HG03354 (cell line): ENCODE measurements around the gene CCL28.
A peak's percentile ranks its signal among the peaks of the same experiment; 100 is the strongest.
"Not testable (repeated sequence)": the region's sequence is repeated elsewhere in the genome, so short reads cannot be mapped to it uniquely, and the experiment has no call there.

Source experiments
- ATAC-seq: cut with Tn5 transposase; IDR thresholded peaks from one replicate; pipeline ENCODE4 v1.9.1; 2021; ENCODE audit warnings: mild to moderate bottlenecking; ENCODE audit not compliant: unreplicated experiment, poor library complexity, severe bottlenecking

CCL28 gene

DNA sequence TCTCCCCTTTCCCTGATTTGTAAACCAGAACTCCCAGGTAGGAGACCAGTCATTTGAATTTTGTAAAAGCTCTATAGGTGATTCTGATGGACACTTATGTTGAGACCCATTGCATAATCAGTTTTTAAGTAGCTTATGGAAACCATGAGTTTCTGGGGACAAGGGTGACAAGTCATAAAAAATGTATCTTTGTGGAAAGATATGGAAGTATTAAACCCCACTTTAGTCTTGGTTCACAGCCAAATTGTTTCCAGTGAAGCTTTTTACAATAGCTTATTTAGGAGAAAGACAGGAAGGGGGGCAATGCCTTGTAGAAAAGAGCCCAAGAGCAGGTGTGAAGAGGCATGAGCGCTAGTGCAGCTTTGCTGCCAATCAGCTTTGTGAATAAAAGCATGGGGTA, 453 bp upstream of the CCL28 start:
- ATAC-seq = no peak

DNA sequence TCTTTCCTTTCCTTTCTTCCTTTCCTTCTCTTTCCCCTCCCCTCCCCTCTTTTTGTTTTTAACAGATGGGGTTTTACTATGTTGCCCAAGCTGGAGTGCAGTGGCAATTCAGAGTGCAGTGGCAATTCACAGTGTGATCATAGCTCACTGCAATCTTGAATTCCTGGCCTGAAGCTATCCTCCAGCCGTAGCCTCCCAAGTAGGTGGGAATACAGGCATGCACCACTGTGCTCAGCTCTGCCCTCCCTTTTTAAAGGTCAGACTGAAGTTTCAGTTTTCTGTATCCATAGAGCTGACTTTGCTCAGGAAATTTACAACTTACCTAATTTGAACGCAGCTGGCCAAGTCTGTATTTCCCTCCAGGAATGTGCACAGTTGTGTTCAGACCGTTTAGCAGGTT, 696 bp downstream of the CCL28 start:
- ATAC-seq = no peak

DNA sequence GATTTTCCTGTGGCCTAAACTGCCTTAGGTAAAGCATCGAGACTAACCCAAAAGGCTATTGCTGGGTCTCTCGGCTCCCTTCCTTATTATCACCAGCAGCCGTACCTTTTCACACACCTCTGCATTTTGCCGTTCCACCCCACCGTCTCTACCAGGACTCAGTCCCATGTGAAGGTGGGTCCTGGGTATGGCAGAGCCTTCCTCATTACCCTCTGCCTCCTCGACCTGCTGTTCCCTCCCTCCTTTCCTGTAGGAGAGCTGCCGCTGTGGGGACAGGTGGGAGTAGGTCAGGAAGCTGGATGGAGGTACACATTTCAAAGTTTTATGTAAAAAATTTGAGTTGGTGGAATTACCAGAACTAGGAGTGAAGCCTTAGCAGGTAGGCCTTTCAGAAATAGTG, 1.8 kb downstream of the CCL28 start:
- no peak for ATAC-seq

DNA sequence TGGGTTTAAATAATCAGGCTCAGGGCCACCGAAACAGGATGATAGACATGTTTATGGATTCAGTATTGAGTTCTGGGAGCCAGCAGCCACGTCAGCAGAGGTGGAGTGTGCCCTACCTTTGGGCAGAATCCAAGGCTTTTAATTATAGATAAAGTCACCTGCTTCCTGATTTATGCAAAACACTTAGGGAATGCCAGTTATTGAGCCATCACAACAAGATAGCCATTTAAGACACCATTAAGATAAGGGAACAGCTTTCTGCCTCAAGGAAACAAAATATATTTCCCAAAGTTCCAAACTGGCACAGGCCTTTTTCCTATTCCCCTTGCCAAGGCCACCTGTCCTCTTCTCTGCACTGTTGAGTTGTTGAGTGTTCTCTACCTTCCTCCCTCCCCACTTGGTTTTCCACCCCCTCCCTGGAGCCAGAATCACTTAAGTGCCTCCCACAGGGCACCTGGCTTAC, 2.4 kb downstream of the CCL28 start:
- no peak for ATAC-seq

DNA sequence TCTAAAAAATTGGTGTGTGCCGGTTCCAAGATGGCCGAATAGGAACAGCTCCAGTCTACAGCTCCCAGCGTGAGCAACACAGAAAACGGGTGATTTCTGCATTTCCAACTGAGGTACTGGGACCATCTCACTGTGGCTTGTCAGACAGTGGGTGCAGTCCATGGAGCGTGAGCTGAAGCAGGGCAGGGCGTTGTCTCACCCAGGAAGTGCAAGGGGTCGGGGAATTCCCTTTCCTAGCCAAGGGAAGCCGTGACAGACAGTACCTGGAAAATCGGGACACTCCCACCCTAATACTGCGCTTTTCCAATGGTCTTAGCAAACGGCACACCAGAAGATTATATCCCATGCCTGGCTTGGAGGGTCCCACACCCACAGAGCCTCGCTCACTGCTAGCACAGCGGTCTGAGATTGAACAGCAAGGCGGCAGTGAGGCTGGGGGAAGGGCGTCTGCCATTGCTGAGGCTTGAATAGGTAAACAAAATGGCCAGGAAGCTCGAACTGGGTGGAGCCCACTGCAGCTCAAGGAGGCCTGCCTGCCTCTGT, 9.6 kb downstream of the CCL28 start:
- ATAC-seq = not testable (repeated sequence)

DNA sequence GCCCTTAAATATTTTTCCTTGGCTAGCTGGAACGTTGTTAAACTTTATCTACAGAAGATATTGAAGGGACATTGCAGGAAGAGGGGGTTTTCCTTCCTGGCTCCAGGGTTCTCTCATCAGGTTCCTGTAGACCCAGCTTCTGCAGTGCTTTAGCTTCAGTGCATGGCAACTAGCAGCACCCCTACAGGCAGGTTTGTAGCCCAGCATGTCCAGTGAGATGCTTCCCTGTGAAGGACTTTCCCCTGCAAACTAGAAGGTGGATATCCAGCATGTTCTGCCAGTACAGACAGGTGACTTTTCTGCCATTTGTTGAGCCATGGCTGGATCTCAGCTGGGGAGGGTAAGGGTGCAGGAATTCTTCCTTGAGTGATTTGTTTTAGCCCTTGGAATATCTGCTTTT, 10.4 kb downstream of the CCL28 start:
- no peak for ATAC-seq

DNA sequence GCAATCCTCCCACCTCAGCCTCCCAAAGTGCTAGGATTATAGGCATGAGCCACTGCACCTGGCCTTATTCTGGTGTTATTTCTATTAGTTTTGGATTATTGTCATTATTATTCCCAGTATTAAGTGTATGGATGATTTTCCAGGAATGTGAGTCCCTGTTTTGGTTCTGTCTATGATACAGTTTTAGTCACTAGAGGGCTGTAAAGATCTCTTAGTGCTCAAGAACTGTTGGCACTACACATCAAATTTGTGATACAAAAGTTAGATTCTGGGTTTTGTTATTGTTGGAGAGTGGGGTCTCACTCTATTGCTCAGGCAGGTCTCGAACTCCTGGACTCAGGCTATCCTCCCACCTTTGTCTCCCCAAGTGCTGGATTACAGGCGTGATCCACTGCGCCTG, 12.1 kb downstream of the CCL28 start:
- no peak for ATAC-seq

DNA sequence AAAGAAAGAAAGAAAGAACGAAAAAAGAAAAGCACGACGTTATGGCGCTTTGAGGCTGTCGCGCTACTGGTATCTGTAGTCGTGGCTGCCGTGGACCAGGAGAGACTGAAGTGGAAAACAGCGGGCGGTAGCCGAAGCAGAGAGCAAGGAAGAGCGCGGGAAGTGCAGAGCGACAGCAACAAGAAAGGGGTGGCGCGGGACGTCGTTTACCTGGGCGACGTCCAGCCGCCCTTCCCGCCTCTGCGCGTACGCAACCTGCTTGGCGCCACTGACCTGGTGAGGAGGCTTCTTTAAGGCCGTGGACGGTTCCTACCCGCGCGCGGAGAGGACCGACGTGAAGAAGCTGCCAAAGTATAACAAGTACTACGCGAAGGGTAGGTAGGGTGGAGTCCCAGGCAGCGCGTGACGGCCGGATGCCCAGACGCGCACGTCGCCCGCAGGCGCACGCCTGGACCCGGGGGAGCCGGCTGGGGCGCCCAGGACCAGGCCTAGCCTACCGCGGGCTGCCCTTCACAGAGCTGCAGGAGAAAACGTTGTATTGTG, 15.4 kb downstream of the CCL28 start:
- peak; percentile 98 for ATAC-seq

DNA sequence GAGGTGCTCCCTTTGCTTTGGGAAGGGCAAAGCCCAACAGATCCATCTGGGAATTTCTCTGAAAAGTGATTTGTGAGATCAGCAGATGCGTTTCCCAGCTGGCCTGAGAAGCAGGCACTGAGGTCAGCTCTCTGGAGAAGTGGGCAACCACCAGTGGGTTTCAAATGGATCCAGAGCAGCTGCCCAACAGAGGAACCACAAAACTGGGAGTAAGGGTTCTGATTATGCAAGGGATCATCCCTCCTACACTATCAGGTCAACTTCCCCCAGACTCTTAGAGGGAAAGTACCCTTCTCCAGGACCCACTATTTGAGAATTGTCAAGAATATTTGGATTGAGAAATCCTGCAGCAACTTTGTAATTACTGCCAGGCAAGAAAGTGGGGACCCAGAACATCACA, 21.7 kb downstream of the CCL28 start:
- ATAC-seq = no peak

DNA sequence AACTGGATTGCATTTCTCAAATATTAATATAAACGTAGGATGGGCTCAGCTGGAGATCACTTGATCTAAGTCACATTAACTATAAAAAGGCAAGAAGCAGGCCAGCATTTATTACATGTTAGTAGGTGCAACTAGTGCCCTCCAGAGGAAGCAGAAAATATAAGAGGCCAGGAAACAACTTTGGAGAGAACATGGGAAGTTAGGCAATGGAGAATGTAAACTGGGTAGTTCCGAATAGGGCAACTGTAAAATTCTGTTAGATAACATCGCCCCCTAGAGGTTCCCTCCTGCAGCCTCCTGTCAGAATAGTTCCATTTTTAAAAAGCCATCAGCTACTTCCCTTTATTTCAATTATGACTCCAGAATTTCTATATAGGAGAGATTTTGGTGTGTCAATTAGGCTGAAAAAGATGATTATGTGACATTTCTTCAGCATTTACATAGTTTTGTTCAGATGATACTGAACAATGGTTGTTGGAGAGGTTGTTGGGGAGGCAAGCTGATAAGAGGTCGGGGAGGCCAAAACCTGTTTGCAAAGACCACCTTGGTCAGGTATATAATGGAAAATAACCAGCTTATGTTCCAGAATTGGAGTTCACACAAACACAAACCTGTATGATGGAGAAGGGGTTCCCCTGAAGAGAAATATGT, 22.4 kb downstream of the CCL28 start:
- peak; percentile 69 for ATAC-seq

DNA sequence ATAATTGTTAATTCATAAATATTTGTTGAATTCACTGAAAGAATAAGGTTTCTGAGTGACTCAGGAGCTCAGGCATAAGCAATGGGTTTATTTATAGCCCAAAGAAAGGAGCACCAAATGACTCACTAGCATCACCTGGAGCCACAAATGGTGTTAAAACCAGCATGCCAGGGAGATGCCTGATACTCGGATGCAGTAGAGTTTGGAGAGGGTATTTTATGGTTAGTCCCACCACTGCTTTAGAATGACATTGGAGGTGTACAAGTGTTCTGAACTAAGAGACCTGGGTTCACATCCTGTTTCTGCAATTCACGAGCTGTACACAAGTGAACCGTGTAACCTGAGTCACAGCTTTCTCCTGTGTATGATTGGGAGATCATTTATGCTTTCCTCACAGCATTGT, 25.2 kb downstream of the CCL28 start:
- ATAC-seq = no peak

DNA sequence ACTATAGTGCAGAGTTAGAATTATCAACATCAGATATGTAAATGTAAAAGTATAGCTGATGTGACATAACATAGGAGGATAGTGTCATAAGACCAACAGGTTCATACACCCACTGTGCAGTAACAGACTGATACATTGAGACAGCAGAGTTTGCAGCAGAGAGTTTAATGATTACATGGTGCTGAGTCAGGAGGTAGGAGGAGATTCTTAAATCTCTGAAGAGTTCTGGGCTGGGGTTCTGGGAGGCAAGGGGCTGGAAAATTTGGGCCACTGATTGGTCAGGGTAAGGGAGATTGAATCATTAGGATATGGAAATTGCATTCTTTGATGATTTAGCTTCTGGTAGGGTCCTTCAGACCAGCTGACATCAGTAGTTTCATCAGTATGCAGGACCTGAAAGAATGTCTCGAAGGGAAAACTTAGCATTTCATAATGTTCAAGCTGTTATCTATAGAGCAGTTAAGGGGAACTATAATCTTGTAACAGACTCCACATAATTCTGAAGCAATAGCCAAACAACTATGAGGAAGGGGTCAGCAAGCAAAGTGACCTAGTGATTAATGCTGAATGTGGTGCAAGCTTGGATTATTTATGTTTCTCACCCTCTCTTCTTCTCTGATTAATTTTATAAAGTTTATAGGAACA, 35.6 kb downstream of the CCL28 start:
- ATAC-seq = no peak

DNA sequence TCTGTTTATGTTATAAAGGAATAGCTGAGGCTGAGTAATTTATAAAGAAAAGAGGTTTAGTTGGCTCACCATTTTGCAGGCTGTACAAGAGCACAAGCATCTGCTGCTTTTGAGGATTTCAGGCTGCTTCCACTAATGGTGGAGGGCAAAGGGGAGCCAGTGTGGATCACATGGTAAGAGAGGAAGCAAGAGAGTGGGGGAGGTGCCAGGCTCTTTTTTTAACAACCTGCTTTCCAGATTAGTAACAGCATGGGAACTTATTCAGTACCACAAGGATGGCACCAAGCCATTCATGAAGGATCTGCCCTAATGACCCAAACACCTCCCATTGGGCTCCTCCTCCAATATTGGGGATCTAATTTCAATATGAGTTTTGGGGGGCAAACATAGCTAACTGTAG, 40.4 kb downstream of the CCL28 start:
- no peak for ATAC-seq

DNA sequence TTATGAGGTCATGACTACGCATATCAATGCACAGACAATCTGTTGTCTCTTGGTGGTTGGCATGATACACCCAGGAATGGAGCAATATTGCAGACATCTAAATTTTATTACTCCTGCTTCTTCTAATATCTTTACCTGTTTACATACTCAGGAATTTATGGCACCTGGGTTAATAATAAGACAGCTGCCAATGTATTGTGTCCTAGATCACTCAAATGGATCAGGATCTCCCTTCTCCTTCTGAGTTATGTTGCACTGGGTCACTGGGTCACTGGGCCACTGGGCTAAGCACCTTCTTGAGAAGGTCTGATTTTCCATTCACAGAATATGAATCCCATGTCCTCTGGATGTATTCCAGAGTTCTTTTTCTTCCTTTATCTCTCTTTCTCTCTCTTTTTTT, 41.8 kb downstream of the CCL28 start:
- ATAC-seq = no peak

DNA sequence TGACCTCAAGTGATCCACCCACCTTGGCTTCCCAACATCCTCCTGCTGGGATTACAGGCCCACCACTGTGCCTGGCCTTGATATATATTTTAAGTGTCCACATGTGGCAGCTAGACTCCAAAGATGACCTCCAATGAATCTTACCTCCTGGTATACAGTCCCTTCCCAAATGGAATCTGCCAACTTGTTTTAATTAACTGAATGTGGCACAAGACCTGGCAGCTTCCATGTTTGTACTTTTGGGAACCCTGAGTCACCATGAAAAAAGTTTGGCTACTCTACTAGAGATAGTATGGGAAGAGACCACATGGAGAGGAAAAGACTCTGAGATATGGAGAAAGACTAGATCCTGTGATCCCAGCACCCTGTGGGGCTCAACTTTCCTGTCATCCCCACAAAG, 42.5 kb downstream of the CCL28 start:
- ATAC-seq = no peak

DNA sequence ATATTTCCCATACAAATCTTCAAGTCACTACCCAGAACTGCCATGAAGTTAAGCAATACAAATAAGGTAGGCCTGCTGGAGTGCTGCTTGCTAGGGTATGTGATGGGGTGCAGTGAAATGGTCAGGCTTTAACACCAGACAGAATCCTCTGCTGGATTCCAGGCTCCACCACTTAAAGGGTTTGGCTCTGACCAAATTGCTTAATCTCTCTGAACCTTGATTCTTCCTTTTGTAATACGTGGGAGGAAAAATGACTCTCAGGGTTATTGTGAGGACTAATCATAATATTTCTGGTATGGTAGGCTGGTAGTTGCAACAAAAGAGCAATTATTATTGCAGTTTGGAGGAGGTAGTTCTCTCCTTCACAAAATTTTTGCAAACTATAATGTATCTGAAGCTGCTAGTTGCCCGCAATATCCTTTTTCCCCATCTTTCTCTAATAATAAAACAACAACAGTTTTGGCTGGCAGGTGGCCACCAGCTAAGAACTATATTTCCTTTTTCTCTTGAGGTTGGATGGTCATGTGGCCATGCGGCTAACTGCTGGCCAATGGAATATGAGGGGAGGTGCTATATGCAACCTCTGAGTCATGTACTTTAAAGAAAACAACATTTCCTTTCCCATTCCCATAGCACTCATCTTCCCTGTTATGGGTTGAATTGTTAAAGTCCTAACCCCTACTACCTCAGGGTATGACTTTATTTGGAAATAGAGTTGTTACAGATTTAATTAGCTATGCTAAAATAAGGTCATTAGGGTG, 44.1 kb downstream of the CCL28 start:
- ATAC-seq = no peak

DNA sequence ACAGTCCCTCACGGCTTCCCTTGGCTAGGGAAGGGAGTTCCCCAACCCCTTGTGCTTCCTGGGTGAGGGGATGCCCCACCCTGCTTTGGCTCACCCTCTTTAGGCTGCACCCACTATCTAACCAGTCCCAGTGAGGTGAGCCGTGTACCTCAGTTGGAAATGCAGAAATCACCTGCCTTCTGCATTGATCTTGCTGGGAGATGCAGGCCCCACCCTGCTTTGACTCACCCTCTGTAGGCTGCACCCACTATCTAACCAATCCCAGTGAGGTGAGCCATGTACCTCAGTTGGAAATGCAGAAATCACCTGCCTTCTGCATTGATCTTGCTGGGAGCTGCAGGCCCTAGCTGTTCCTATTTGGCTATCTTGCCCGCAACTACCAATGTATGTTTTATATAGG, 44.7 kb downstream of the CCL28 start:
- no peak for ATAC-seq

DNA sequence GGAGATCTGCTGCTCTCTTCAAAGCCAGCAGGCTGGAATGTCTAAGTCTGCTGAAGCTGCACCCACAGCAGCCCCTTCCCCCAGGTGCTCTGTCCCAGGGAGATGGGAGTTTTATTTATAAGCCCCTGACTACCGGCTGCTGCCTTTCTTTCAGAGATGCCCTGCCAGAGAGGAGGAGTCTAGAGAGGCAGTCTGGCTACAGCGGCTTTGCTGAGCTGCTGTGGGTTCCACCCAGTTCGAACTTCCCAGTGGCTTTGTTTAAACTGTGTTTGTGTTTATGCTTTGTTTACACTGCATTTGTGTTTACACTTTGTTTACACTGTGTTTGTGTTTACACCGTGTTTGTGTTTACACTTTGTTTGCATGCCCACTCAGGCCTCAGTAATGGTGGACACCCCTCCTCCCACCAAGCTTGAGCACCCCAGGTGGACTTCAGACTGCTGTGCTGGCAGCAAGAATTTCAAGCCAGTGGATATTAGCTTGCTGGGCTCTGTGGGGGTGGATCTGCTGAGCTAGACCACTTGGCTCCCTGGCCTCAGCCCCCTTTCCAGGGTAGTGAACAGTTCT, 45.4 kb downstream of the CCL28 start:
- not testable (repeated sequence) for ATAC-seq

DNA sequence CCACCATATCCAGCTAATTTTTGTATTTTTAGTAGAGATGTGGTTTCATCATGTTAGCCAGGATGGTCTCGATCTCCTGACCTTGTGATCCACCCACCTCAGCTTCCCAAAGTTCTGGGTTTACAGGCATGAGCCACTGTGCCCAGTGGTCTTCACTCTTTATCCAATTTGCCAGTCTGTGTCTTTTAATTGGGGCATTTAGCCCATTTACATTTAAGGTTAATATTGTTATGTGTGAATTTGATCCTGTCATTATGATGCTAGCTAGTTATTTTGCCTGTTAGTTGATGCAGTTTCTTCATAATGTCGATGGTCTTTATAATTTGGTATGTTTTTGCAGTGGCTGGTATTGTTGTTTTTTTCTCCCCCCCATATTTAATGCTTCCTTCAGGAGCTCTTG, 47.0 kb downstream of the CCL28 start:
- not testable (repeated sequence) for ATAC-seq

DNA sequence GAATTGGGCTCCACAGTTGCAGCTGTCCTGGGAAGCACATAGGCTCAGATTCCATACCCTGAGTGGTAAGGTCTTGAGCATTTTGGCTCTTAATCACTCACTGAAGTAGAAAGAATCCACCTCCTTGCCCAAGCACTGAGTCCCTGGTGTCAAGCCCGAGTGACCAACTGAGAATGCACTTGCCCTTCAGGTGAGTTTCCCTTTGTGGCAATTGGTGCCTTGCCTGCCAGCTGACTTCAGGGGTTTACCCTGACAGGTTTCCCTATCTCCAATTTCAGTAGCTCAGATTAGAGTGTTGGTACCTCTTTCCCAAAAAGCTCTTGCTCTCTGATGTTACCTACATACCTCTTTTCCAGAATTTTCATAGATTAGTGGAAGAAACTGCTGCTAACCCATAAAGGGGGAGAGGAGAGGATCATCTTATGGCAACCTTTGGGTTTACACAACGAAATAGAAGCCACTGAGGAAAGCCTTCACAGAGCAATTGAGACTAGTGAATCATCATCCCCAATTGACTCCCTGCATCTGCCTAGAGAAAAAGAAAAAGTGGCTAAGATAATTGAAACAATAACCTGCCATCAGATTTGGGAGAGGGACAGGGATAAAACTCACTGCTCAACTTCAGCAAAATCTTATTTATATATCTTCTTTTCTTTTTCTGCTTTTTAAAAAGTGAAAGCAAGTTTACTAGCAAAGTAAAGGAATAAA, 48.6 kb downstream of the CCL28 start:
- ATAC-seq = no peak
